ENCODE results near the gene CHRNA1.

Gene CHRNA1

DNA sequence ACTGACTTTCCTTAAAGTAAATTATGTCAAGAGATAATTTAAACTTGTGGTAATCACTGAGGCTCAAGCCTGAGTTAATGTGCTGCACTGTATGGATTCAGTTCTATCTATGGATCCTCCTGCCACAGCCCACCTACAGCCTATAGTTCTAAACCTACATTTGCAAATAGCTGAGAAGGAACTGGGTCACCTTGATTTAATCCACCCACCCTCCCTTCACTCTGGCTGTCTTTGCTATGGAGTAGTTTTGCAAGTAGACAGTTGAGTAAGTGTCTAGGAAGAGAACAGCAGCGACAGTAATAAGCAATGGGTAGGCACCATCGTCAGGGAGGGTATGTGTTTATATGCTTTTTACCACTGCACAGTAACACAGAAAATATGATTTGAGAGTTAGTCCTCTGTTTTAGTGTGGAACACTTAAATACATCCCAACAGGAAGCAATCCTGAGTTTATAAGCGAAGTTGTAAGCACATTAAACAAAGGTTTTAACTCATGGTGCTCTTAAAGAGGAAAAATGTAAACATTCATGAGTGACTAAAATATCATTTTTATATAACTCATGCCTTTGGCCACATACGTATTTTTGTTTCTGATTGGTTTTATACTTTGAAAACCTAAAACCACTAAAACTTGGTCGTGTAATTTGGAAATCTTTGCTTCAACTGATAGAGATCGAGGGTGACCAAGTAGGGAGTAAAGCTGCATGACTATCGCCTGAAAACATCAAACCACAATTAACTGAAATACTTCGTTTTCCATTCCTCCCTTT is 36.3 kb upstream of the CHRNA1 start:
- Histone ChIP-seq H3K9me3 (no peaks in the 10 kb centered on the region), H3K4me1 (no peaks in the 10 kb centered on the region), H3K36me3 (peaks cover 5% of the 10 kb centered on the region), H3K27me3 (no peaks in the 10 kb centered on the region), H3K4me3 (ENCODE audit: low read depth, low read length) (no peak overlapping the region)
- no peak for TF ChIP-seq CTCF (IDR thresholded peaks at IDR 0.05; ENCODE audit: low read depth, low read length)
- no peak for DNase-seq

DNA sequence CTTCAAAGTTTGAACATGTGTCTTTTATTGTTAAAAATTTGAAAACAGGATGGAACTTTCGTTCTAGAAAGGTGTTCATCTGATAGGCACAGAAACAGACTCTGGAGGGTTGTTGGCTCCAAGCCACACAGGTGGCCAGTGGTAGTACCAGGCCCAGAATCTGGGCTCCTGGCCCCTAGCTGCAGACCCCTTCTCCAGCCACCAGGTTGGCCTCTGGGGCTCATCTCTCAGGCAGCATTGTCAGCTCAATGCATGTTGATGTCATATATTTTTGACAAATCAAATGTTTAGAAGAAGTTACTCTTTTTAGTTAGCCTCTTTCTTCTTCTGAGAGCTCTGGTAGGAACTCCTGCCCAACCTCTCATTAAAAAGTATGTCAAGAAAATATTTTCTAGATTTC is 34.5 kb upstream of the CHRNA1 start:
- Histone ChIP-seq H3K9me3 (no peaks in the 10 kb centered on the region), H3K27me3 (no peaks in the 10 kb centered on the region), H3K4me3 (ENCODE audit: low read depth, low read length) (no peak overlapping the region), H3K36me3 (peaks cover 5% of the 10 kb centered on the region), H3K4me1 (no peaks in the 10 kb centered on the region)
- no peak for TF ChIP-seq CTCF (IDR thresholded peaks at IDR 0.05; ENCODE audit: low read depth, low read length)
- DNase-seq, result no peak

- no peak overlapping the region for H3K4me3 ChIP-seq (ENCODE audit: low read depth, low read length)
- peaks cover 5% of the 10 kb centered on the region for H3K36me3 ChIP-seq
- no peaks in the 10 kb centered on the region for H3K9me3 ChIP-seq
- H3K27me3 ChIP-seq, result no peaks in the 10 kb centered on the region
- DNase-seq, result no peak
- H3K4me1 ChIP-seq, result no peaks in the 10 kb centered on the region
- TF ChIP-seq CTCF (IDR thresholded peaks at IDR 0.05; ENCODE audit: low read depth, low read length), result no peak
Measured at GRCh38 chr2:174797781-174798276, 33.6 kb upstream of the CHRNA1 start.

DNA sequence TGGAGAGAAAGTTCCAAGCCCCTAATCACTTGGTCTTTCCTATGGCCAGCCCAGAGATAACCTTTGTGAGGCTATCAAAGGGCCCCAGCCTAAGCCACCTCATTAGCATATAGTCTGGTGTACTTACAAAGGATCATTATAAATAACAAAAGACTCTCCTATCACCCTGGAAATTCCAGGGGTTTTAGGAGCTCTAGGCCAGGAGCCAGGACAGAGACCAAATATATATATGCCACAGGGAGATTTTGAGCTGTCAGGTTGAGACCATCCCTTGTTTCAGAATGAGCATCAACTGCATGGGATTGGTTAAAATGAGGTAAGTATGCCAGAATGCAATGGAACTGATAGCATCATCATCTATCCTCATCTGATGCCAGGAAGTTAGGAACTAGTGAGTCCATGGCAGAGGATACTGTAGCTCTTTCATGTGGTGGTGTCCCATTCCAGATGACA is 32.1 kb upstream of the CHRNA1 start:
- H3K27me3 ChIP-seq, result no peaks in the 10 kb centered on the region
- no peak for DNase-seq

GRCh38 chr2:174794851-174795374 is 30.6 kb upstream of the CHRNA1 start:
- Histone ChIP-seq H3K4me1 (no peaks in the 10 kb centered on the region), H3K27me3 (no peaks in the 10 kb centered on the region), H3K4me3 (ENCODE audit: low read depth, low read length) (no peak overlapping the region), H3K9me3 (no peaks in the 10 kb centered on the region), H3K36me3 (peaks cover 5% of the 10 kb centered on the region)
- no peak for TF ChIP-seq CTCF (IDR thresholded peaks at IDR 0.05; ENCODE audit: low read depth, low read length)
- no peak for DNase-seq

More for the DNA sequence above, 32.1 kb upstream of the CHRNA1 start:
- peaks cover 5% of the 10 kb centered on the region for H3K36me3 ChIP-seq
- no peaks in the 10 kb centered on the region for H3K4me1 ChIP-seq
- no peak for TF ChIP-seq CTCF (IDR thresholded peaks at IDR 0.05; ENCODE audit: low read depth, low read length)
- no peak overlapping the region for H3K4me3 ChIP-seq (ENCODE audit: low read depth, low read length)
- no peaks in the 10 kb centered on the region for H3K9me3 ChIP-seq
